Hypothalamus (tissue), 51 donors: ENCODE results near the gene ALG9.
A peak's percentile ranks its signal among the peaks of the same experiment; 100 is the strongest.
"Not testable (repeated sequence)": the region's sequence is repeated elsewhere in the genome, so short reads cannot be mapped to it uniquely, and the experiment has no call there.

Source experiments
- DNase-seq, 51 donors: peaks; one replicate each; lab custom pipeline; 2025; lab: John Stamatoyannopoulos, UW

ALG9 gene

GRCh38 chr11:111798279-111798678 lies 73.1 kb downstream of the ALG9 start:
- DNase-seq, result peak in 1 of 51 donors; percentile 11

- DNase-seq, result peak in 1 of 51 donors; percentile 7
Observed at GRCh38 chr11:111797145-111797581, 74.2 kb downstream of the ALG9 start.

- no peak for DNase-seq
Observed at GRCh38 chr11:111796696-111797095, 74.7 kb downstream of the ALG9 start.

GRCh38 chr11:111795334-111795985 lies 75.9 kb downstream of the ALG9 start:
- no peak for DNase-seq

GRCh38 chr11:111793863-111794262 lies 77.5 kb downstream of the ALG9 start:
- peak in 1 of 51 donors; percentile 5 for DNase-seq

- DNase-seq, result no peak
Observed at GRCh38 chr11:111792955-111793500, 78.4 kb downstream of the ALG9 start.

GRCh38 chr11:111792314-111792713 lies 79.1 kb downstream of the ALG9 start:
- DNase-seq, result no peak

GRCh38 chr11:111788464-111788863 lies 82.9 kb downstream of the ALG9 start:
- DNase-seq, result no peak

GRCh38 chr11:111788051-111788450 lies 83.3 kb downstream of the ALG9 start:
- no peak for DNase-seq

GRCh38 chr11:111785886-111786412 lies 85.4 kb downstream of the ALG9 start:
- DNase-seq, result no peak

GRCh38 chr11:111785076-111785475 lies 86.3 kb downstream of the ALG9 start:
- DNase-seq, result no peak

GRCh38 chr11:111784311-111784710 lies 87.1 kb downstream of the ALG9 start:
- not testable (repeated sequence) for DNase-seq

- no peak for DNase-seq
Observed at GRCh38 chr11:111782109-111782741, 89.2 kb downstream of the ALG9 start.

- no peak for DNase-seq
Observed at GRCh38 chr11:111779118-111779517, 92.3 kb downstream of the ALG9 start.

GRCh38 chr11:111778047-111778558 lies 93.3 kb downstream of the ALG9 start:
- no peak for DNase-seq

- peak in 13 of 51 donors; percentile 4 to 79 (median 17) for DNase-seq
Observed at GRCh38 chr11:111777094-111778046, 94.0 kb downstream of the ALG9 start.

GRCh38 chr11:111776398-111777093 lies 94.8 kb downstream of the ALG9 start:
- no peak for DNase-seq

GRCh38 chr11:111774955-111775710 lies 96.2 kb downstream of the ALG9 start:
- DNase-seq, result no peak

- DNase-seq, result no peak
Observed at GRCh38 chr11:111772535-111772934, 98.8 kb downstream of the ALG9 start.
